CD4-positive, alpha-beta T cell treated with Interleukin-15 for 4 hours (primary cell): ENCODE data around the gene RASGRP4.
A peak's percentile ranks its signal among the peaks of the same experiment; 100 is the strongest.
"Not testable (repeated sequence)": the region's sequence is repeated elsewhere in the genome, so short reads cannot be mapped to it uniquely, and the experiment has no call there.

Experiments
- DNase-seq: peaks from one replicate; pipeline ENCODE4 v3.0.0-alpha.2; 2020; ENCODE audit warnings: low spot score

Gene RASGRP4, protein sequence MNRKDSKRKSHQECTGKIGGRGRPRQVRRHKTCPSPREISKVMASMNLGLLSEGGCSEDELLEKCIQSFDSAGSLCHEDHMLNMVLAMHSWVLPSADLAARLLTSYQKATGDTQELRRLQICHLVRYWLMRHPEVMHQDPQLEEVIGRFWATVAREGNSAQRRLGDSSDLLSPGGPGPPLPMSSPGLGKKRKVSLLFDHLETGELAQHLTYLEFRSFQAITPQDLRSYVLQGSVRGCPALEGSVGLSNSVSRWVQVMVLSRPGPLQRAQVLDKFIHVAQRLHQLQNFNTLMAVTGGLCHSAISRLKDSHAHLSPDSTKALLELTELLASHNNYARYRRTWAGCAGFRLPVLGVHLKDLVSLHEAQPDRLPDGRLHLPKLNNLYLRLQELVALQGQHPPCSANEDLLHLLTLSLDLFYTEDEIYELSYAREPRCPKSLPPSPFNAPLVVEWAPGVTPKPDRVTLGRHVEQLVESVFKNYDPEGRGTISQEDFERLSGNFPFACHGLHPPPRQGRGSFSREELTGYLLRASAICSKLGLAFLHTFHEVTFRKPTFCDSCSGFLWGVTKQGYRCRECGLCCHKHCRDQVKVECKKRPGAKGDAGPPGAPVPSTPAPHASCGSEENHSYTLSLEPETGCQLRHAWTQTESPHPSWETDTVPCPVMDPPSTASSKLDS

DNA sequence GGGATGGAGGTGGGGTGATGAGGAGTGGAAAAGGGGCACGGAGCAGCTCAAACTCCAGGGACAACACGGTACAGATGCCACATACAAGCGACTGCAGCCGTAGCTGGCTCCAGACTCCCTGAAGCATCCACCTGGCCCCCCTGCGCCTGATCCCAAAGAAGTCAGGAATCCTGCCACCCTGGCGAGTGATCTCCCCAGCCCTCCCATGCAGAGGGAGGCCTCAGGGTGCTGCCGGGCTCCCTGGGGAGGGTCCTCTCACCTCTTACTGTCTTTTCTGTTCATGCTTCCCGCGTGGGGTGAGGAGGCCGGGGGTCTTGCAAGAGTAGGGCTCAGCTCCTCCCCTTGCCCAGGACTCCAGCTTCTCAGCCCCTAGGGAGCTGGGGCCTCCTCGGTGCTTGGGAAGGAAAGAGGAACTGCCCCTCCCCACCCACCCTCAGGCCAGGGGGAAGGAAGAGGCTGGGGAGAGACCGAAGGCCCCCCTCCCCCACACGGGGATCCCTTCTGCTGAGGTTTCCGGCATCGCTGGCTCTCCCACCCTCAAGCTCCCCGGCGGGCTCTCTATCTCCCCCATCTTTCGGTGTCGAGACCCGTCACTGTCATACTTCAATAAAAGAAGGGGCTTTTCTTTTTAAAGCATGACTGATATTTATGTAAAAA lies at the start of gene RASGRP4:
Gene RASGRP4 (minus strand): TSS at position 410 of the 657 bp plus-strand sequence. CDS start 128 bp downstream, at position 282.
- DNase-seq: peak; percentile 14

DNA sequence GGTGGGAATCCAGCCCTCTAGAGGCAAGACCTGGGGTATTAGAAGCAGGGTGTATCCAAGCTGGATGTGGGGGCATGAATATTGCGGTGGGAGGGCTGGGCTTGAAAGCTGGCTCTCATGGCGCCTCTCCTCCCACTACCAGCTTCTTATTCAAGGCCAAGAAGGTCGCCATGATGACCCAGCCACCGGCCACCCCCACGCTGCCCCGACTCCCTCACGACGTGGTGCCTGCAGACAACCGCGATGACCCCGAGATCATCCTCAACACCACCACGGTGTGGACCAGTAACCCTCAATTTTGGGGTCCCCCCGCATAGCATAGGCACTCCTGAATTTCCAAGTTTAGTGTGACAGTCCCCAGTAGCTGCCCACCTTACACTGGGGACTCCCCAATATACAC lies 49.2 kb upstream of the RASGRP4 start:
- DNase-seq: no peak

DNA sequence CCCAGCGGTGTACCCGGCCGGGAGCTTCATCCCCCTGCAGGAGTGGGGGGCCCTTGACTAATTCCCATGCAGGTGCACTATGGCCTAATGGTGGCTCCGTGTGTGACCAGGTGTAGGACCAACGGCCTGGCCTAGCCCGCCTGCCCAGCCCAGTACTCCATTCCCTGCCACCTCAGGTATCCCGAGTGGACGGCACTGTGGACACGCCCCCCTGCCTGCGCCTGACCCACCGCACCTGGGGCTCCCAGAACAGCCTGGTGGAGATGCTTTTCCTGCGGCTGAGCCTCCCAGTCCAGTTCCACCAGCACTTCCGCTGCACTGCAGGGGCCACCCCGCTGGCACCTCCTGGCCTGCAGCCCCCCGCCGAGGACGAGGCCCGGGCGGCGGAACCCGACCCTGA lies 47.2 kb upstream of the RASGRP4 start:
- no peak for DNase-seq

DNA sequence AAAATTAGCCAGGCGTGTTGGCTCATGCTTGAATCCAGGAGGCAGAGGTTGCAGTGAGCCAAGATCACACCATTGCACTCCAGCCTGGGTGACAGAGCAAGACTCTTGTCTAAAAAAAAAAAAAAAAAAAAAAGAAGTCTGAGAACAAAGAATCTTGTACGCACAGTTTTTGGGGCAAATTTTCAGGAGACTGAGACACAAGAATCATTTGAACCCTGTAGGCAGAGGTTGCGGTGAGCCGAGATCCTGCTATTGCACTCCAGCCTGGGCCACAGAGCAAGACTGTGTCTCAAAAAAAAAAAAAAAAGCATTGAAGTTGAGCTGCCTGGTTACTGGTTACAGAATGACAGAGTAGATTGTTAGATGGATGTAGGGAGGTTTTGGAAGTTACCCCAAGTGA lies 46.7 kb upstream of the RASGRP4 start:
- not testable (repeated sequence) for DNase-seq

DNA sequence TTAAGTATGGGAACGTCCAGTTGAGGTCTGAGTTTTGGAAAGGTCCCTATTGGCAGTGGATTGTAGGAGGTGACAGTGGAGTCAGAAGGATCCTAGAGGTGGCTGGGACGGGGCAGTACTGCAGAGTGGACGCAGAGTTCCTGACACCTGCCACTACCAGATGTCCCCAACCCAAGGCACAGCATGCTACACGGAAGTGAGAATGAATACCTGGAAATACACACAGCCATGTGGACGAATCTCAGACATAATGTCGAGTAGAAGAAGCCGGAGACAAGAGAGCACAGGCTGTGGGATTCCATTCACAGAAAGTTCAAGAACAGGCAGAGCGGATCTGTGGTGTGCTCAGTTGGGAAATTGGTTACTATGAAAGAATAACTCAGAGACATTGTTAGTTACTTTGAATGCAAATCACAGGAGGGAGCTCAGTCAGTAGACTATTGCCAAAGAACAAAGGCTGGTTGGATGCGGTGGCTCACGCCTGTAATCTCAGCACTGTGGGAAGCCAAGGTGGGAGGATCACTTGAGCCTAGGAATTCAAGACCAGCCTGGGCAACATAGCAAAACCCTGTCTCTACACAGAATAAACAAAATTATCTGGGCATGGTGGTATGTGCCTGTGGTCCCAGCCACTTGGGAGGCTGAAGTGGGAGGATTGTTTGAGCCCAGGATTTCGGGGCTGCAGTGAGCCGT lies 44.9 kb upstream of the RASGRP4 start:
- DNase-seq: no peak

DNA sequence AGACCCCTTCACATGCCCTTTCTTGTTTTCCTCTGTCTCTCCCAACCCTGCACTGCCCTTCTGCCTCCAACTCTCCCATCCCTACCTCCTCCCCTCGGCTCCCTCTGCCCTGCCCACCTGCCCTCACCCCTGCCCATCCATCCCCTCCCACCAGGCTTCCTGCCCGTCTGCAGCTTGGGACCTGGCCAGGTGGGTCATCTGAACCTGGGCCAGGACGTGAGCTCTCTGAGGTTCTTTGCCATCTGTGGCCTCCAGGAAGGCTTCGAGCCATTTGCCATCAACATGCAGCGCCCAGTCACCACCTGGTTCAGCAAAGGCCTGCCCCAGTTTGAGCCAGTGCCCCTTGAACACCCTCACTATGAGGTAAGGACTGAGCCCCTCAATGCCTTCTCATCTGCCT lies 43.1 kb upstream of the RASGRP4 start:
- no peak for DNase-seq

DNA sequence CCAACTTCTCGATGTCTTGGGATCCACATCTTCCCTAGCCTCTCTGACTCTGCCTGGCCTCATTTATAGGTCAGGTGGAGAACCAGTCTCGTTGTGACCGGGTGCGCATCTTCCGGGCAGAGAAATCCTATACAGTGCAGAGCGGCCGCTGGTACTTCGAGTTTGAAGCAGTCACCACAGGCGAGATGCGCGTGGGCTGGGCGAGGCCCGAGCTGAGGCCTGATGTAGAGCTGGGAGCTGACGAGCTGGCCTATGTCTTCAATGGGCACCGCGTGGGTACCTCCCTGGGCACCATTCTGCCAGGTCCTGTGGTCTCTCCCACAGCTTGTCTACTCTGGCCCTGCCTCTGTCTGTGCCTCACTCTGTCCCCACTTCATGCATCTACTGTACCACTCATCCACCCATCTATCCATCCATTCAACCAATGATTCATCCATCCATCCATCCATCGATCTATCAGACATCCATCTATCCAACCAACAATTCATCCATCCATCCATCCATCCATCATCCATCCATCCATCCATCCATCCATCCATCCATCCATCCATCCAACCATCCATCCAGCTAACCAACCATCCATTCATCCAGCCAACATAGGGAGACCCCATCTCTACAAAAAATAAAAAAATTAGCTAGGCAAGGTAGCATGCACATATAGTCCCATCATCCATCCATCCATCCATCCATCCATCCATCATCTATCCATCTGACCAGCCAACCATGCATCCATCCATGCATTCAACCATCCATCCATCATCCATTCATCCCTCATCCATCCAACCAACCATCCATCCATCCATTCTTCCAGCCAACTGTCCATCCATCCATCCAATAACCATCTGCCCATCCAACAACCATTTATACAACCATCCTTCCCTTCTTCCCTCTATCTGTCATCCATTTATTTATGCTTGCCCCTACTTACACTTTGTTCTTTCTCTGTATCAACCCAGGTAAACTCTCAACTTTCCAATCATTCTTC lies 41.8 kb upstream of the RASGRP4 start:
- no peak for DNase-seq

DNA sequence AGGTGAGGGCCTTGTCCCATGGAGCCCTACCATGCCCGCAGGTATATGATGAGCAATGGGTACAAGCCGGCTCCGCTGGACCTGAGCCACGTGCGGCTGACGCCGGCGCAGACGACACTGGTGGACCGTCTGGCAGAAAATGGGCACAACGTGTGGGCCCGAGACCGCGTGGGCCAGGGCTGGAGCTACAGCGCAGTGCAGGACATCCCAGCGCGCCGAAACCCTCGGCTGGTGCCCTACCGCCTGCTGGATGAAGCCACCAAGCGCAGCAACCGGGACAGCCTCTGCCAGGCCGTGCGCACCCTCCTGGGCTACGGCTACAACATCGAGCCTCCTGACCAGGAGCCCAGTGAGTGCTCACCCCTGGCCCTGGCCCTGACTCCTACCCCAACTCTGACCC lies 40.0 kb upstream of the RASGRP4 start:
- DNase-seq: no peak

DNA sequence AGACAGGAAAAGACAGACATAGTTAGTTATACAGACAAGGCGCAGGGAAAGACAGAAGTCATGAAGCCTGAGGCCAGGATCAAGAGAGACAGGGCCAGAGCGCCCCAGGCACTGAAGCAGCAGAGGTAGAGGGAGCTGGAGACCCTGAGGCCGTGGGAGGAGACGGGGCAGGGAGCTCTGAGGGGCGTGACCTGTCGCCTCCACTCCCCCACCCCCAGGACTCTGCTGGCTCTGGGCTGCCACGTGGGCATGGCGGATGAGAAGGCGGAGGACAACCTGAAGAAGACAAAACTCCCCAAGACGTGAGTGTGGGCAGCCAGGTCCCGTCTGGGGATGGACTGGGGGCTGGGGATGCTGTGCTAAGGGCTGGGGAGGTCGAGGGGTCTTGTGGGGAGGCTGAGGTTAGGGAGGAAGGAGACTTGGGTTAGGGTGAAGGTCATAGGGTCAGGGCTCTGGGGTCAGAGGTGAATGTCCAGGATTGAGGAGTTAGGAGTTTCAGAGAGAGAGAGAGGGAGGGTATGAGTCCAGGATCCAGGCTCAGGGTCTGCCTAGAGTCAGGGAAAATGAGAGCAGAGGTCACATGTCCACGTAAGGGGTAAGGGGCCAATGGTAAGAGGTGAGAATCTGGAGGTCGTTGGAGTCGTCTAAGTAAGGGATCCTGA lies 38.5 kb upstream of the RASGRP4 start:
- no peak for DNase-seq

DNA sequence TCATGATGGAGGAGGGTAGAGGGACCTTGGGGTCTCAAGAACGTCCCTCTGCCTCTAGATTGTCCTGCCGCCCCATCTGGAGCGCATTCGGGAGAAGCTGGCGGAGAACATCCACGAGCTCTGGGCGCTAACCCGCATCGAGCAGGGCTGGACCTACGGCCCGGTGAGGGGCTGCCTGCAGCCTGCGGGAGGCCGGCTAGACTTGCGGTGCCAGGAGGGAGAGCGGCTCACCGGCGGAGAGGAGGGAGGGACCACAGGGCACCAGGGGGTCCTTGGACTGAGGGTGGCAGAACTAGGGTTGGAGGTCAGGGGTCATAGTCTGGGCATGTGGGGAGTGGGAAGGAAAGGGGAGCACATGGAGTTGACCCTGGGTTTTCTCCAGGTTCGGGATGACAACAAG lies 37.3 kb upstream of the RASGRP4 start:
- DNase-seq: no peak

DNA sequence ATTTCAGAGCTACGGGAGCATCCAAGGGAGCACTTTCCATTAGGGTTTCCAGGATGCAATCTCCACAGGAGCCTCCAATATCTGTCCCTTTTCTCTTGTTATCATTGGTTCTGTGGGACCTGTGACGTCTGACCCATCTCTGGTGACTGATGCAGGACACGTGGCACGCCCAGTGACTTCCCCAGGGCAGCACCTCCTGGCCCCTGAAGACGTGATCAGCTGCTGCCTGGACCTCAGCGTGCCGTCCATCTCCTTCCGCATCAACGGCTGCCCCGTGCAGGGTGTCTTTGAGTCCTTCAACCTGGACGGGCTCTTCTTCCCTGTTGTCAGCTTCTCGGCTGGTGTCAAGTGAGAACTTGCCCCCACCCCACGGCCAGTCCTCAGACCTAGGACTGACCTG lies 33.0 kb upstream of the RASGRP4 start:
- no peak for DNase-seq

DNA sequence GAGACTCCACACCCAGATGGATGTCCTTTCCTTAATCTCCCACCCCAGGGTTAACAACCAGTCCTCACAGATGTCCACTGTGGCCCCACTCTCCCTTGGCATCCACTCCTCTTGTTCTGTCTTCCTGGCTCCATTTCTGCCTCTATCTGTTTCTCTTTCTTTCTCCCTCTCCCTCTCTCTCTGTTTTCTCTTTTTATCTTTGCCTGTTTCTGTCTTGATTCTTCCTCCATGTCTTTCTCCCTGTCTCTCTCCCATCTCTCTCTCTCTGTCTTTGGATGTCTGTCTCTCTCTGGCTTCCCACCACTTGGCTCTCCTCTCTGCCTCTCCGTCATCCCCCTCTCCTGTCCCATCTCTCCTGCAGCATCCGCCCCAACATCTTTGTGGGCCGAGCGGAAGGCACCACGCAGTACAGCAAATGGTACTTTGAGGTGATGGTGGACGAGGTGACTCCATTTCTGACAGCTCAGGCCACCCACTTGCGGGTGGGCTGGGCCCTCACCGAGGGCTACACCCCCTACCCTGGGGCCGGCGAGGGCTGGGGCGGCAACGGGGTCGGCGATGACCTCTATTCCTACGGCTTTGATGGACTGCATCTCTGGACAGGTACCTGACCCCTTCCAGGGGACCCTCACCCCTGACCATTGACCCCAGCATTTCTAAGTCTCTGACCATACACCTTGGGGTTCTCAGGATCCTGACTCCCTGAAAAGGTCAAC lies 31.8 kb upstream of the RASGRP4 start:
- no peak for DNase-seq

DNA sequence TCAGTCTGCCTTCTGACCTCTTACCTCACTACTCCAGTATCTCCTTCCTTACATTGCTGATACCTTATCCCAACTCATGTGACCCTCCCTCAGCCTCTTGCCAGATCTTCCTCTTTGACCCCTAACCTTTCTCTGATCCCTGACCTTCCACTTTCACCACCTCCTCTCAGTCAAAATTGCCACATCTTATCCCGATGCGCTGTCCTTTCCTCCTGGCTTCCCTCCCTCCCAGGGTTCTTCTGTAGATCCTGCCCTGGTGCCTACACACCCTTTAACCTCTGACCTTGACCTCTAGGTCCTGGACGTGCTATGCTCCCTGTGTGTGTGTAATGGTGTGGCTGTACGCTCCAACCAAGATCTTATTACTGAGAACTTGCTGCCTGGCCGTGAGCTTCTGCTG lies 31.2 kb upstream of the RASGRP4 start:
- DNase-seq: no peak

DNA sequence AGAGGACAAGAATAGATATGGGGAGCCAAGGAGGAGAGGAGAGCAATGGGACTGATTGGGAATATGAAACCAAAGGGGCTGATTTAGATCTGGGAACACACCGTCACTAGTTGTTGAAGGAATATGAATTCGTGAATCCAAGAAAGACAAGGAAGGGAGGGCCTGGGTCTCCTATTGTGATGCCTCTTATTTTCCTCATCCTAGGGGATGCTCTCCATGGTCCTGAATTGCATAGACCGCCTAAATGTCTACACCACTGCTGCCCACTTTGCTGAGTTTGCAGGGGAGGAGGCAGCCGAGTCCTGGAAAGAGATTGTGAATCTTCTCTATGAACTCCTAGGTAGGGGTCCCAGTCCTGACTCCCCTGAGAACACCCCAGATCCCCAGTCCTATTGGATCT lies 29.0 kb upstream of the RASGRP4 start:
- no peak for DNase-seq

DNA sequence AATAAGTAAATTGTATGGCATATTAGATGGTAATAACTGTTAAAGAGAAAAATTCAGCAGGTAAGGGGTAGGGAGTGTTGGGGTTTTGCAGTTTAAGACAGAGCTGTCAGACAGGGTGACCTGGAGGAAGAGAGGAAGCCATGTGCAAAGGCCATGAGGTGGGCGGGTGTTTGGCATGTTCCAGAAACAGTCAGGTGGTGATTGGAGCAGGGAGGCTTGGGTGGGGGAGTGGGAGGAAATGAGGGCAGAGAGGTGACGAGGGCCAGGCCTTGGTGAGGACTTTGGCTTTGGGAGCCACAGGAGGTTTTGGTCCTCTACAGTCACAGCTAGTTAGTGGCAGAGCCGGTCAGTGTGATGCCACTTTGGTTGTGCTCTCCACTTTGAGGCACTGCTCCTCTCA lies 27.6 kb upstream of the RASGRP4 start:
- DNase-seq: no peak

DNA sequence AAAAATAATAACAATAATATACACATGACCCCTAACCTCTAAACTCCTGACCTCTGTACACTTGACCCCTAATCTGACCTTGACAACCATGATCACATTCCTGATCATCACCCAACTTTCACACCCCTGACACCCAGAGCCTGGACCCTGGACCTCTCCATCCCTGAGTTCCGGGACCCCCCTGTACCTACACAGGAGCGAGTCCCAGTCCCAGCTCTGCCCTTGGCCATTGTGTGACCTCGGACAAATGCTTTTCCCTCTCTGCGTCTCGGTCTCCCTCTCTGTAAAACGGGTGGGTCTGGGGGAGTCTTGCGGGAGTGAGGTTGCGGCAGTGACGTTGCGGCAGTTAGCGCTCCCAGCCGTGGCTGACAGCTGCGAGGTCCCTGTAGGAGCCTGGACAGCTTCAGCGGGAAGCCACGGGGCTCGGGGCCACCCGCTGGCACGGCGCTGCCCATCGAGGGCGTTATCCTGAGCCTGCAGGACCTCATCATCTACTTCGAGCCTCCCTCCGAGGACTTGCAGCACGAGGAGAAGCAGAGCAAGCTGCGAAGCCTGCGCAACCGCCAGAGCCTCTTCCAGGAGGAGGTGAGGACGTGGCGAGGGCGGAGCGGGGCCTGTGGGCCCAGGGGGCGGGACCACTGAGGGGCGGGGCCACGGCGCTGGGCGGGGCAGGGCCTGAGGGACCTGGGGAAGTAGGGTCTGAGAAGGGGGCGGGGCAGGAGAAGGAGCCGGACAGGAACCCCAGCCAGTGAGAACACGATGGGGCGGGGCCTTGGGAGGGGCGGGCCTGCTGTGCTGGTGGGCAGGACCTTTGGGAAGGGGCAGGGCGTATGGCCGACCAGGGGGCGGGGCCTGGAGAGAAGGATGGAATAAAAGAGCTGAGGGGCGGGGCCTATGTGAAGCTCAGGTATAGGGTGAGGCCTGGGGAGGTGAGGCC lies 26.7 kb upstream of the RASGRP4 start:
- DNase-seq: no peak

DNA sequence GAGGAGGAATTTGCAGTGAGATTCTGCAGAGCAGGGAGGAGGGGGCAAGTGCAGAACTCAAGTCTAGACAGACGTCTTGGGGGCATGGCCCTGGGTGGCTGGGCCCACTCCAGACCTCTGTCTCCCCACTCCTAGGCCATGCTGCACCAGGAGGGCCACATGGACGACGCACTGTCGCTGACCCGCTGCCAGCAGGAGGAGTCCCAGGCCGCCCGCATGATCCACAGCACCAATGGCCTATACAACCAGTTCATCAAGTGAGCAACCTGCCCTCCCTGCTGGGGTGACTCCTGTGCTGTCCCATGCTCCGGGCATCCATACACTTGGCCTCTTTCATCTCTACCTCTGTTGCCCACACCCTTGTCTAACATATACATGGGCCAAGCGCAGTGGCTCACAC lies 25.6 kb upstream of the RASGRP4 start:
- DNase-seq: no peak

DNA sequence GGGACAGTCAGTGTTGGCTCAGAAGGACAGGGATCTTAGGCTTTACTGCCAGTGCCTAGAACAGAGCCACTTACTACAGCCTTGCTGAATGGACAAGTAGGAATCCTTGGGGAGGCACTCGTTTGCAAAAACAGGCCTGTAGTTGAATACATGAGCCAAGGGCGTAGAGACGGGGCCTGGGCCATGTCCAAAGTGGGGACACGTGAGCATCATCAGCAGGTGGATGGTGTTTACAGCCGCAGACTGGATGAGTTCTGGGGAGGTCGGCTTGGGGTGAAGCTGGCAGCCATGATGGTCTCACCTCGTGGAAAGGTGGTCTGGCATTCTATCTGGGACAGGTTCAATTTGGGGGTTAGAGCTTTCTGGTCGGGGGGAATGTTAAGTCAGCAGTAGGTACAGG lies 25.0 kb upstream of the RASGRP4 start:
- no peak for DNase-seq

DNA sequence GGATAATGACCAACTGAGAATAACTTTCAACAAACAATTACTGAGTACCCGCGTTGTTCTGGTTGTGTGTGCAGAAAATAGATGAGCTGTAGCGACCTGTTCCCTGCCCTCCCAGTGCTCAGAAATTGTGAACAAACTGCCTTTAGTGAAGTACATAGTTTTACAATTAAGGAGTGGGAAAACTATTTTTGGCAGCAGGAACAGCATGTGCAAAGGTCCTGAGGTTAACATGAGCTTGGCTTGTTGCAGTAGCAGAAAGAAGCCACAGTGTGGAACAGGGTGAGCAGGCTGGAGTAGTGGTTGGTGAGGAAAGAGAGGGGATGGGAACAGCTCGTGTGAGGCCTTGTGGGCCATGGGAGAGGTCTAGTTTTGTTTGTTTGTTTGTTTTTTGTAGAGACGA lies 23.5 kb upstream of the RASGRP4 start:
- DNase-seq: no peak
